HepG2 (cell line): ENCODE measurements around the gene AJUBA. TPM values are rescaled to one million over a fixed set of nuclear protein-coding genes. Genes with fewer than 3 reads are reported as not detected.

Source experiments
- BCL6 ChIP-seq: IDR thresholded peaks from 2 replicates; pipeline ENCODE4 v1.6.1; 2016; ENCODE audit warnings: missing genetic modification reagents, missing compliant biosample characterization
- DNMT3B ChIP-seq: conservative IDR thresholded peaks from 2 replicates; pipeline ENCODE4 v1.6.1; 2016; ENCODE audit warnings: missing biosample characterization, control low read depth
- FOXA1 ChIP-seq, 2 experiments: fragments of 450-650 bp in 1 of 2; sonication (generic) in 1 of 2; formaldehyde crosslinking in 1 of 2; IDR thresholded peaks; 2 replicates each; pipeline versions ENCODE4 v1.4.0 to v1.6.1; 2016 to 2020; ENCODE audit warnings: missing genetic modification reagents in 1 of 2
- FOXA3 ChIP-seq: IDR thresholded peaks from 2 replicates; pipeline ENCODE4 v1.6.1; 2016; ENCODE audit warnings: missing genetic modification reagents, missing compliant biosample characterization
- GLI4 ChIP-seq: sonication (generic); formaldehyde crosslinking; IDR thresholded peaks from 2 replicates; pipeline ENCODE4 v1.5.1; 2020; ENCODE audit warnings: missing genetic modification reagents, mild to moderate bottlenecking, moderate library complexity, borderline replicate concordance
- HOXA3 ChIP-seq: sonication (generic); formaldehyde crosslinking; IDR thresholded peaks from 2 replicates; pipeline ENCODE4 v1.5.0; 2020; ENCODE audit warnings: missing genetic modification reagents
- MED8 ChIP-seq: sonication (generic); formaldehyde crosslinking; IDR thresholded peaks from 2 replicates; pipeline ENCODE4 v1.8.1; 2023; ENCODE audit warnings: mild to moderate bottlenecking, missing genetic modification reagents; ENCODE audit not compliant: insufficient replicate concordance
- NCOA1 ChIP-seq: sonication (generic); formaldehyde crosslinking; IDR thresholded peaks from 2 replicates; pipeline ENCODE4 v1.9.0; 2021; ENCODE audit warnings: missing genetic modification reagents
- NFIC ChIP-seq: IDR thresholded peaks from 2 replicates; pipeline ENCODE4 v1.6.1; 2012; ENCODE audit warnings: mild to moderate bottlenecking, low read length, inconsistent platforms
- NFYB ChIP-seq: sonication (generic); formaldehyde crosslinking; IDR thresholded peaks from 2 replicates; pipeline ENCODE4 v1.4.0; 2020; ENCODE audit warnings: missing genetic modification reagents
- PHF8 ChIP-seq: sonication (generic); formaldehyde crosslinking; IDR thresholded peaks from 2 replicates; pipeline ENCODE4 v1.5.0; 2020; ENCODE audit warnings: missing genetic modification reagents
- POGZ ChIP-seq: sonication (generic); formaldehyde crosslinking; IDR thresholded peaks from 2 replicates; pipeline ENCODE4 v1.4.0; 2020; ENCODE audit warnings: mild to moderate bottlenecking, missing genetic modification reagents
- XRCC5 ChIP-seq: fragments of 200-400 bp; formaldehyde crosslinking; optimal IDR thresholded peaks from 2 replicates; pipeline ENCODE3; 2017; ENCODE audit warnings: mild to moderate bottlenecking, low read length
- YEATS4 ChIP-seq: sonication (generic); formaldehyde crosslinking; IDR thresholded peaks from 2 replicates; pipeline ENCODE4 v1.4.0; 2020; ENCODE audit warnings: missing genetic modification reagents, borderline replicate concordance
- ZNF644 ChIP-seq: IDR thresholded peaks from 2 replicates; pipeline ENCODE4 v1.6.1; 2016; ENCODE audit warnings: low read depth
- polyA plus RNA-seq, 8 experiments: library from polyadenylated mRNA; depleted of rRNA in 3 of 8; stranded (reverse) in 7 of 8; unstranded in 1 of 8; fragments of >200 nt; fragmentation: Illumina TruSeq in 4 of 8; extraction: Trizol in 4 of 8; gene quantifications; 2 replicates each; pipeline versions ENCODE4 v1.2.1 to v1.2.3, GENCODE V29; 2011 to 2016; ENCODE audit warnings: low read depth in 4 of 8, missing spikeins in 1 of 8, mixed read lengths in 1 of 8; ENCODE audit not compliant: insufficient read depth in 1 of 8
- total RNA-seq, 5 experiments: library from RNA; depleted of rRNA; stranded (reverse); fragments of >200 nt; fragmentation: Illumina TruSeq; extraction: Trizol; gene quantifications; 2 replicates each; pipeline ENCODE4 v1.2.3, GENCODE V29; 2016; ENCODE audit warnings: low read depth in 1 of 5
- TF ChIP-seq, protein P1 (sequence below): sonication (generic); formaldehyde crosslinking; IDR thresholded peaks from 2 replicates; pipeline ENCODE4 v1.8.1; 2023; ENCODE audit warnings: mild to moderate bottlenecking, moderate library complexity, missing genetic modification reagents
- TF ChIP-seq, protein P2 (sequence below): sonication (generic); formaldehyde crosslinking; IDR thresholded peaks from 2 replicates; pipeline ENCODE4 v1.4.0; 2020; ENCODE audit warnings: missing genetic modification reagents
- TF ChIP-seq, protein P3 (sequence below): sonication (generic); formaldehyde crosslinking; IDR thresholded peaks from 2 replicates; pipeline ENCODE4 v1.5.1; 2020; ENCODE audit warnings: missing genetic modification reagents, mild to moderate bottlenecking, borderline replicate concordance
- TF ChIP-seq, protein P4 (sequence below): sonication (generic); formaldehyde crosslinking; IDR thresholded peaks from 2 replicates; pipeline ENCODE4 v1.8.0; 2022; ENCODE audit warnings: mild to moderate bottlenecking, missing genetic modification reagents, borderline replicate concordance

The AJUBA gene
- total and polyA plus RNA-seq, 2 of the 13 experiments (the other 11 are each of a cell fraction or from before 2014, with no cell fraction given) = 157 to 241 TPM

GRCh38 chr14:23009483-23009938 lies 27.2 kb upstream of the AJUBA start (continued):
- TF ChIP-seq GLI4 (CRISPR knock-in tag) (no peak), FOXA3 (CRISPR knock-in tag) (0 out of 2 replicates have a peak, but pooled peaks have one; percentile 3), POGZ (CRISPR knock-in tag) (0 out of 2 replicates have a peak, but pooled peaks have one; percentile 3), FOXA1 (IDR thresholded peaks at IDR 0.05) (no peak), FOXA1 (CRISPR knock-in tag; IDR thresholded peaks at IDR 0.05) (no peak), HOXA3 (CRISPR knock-in tag) (no peak), PHF8 (CRISPR knock-in tag) (no peak), BCL6 (CRISPR knock-in tag) (no peak), NCOA1 (no peak), YEATS4 (no peak), NFIC (peak; percentile 45; the same call in 1 of the 2 replicates), DNMT3B (CRISPR knock-in tag) (peak; percentile 81; the same call in 1 of the 2 replicates), XRCC5 (no peak), ZNF644 (CRISPR knock-in tag) (no peak), MED8 (no peak), NFYB (CRISPR knock-in tag) (no peak)
- TF ChIP-seq, protein P1, sequence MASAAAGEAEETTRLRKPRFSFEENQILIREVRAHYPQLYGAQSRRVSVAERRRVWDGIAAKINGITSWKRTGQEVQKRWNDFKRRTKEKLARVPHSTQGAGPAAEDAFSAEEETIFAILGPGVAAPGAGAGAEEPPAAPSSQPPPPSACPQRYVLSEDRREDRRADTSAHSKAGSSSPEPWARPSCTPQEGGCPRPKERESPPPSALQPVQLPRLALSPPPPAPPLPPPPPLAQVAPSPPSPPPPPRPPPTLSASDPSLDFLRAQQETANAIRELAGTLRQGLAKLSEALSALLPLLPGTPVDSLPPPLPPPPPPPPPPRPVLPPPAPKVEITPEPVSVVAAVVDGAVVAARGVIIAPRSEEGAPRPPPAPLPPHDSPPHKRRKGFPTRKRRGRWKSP (CRISPR knock-in tag) = no peak
- TF ChIP-seq, protein P2, sequence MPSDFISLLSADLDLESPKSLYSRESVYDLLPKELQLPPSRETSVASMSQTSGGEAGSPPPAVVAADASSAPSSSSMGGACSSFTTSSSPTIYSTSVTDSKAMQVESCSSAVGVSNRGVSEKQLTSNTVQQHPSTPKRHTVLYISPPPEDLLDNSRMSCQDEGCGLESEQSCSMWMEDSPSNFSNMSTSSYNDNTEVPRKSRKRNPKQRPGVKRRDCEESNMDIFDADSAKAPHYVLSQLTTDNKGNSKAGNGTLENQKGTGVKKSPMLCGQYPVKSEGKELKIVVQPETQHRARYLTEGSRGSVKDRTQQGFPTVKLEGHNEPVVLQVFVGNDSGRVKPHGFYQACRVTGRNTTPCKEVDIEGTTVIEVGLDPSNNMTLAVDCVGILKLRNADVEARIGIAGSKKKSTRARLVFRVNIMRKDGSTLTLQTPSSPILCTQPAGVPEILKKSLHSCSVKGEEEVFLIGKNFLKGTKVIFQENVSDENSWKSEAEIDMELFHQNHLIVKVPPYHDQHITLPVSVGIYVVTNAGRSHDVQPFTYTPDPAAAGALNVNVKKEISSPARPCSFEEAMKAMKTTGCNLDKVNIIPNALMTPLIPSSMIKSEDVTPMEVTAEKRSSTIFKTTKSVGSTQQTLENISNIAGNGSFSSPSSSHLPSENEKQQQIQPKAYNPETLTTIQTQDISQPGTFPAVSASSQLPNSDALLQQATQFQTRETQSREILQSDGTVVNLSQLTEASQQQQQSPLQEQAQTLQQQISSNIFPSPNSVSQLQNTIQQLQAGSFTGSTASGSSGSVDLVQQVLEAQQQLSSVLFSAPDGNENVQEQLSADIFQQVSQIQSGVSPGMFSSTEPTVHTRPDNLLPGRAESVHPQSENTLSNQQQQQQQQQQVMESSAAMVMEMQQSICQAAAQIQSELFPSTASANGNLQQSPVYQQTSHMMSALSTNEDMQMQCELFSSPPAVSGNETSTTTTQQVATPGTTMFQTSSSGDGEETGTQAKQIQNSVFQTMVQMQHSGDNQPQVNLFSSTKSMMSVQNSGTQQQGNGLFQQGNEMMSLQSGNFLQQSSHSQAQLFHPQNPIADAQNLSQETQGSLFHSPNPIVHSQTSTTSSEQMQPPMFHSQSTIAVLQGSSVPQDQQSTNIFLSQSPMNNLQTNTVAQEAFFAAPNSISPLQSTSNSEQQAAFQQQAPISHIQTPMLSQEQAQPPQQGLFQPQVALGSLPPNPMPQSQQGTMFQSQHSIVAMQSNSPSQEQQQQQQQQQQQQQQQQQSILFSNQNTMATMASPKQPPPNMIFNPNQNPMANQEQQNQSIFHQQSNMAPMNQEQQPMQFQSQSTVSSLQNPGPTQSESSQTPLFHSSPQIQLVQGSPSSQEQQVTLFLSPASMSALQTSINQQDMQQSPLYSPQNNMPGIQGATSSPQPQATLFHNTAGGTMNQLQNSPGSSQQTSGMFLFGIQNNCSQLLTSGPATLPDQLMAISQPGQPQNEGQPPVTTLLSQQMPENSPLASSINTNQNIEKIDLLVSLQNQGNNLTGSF (CRISPR knock-in tag) = no peak
- TF ChIP-seq, protein P3, sequence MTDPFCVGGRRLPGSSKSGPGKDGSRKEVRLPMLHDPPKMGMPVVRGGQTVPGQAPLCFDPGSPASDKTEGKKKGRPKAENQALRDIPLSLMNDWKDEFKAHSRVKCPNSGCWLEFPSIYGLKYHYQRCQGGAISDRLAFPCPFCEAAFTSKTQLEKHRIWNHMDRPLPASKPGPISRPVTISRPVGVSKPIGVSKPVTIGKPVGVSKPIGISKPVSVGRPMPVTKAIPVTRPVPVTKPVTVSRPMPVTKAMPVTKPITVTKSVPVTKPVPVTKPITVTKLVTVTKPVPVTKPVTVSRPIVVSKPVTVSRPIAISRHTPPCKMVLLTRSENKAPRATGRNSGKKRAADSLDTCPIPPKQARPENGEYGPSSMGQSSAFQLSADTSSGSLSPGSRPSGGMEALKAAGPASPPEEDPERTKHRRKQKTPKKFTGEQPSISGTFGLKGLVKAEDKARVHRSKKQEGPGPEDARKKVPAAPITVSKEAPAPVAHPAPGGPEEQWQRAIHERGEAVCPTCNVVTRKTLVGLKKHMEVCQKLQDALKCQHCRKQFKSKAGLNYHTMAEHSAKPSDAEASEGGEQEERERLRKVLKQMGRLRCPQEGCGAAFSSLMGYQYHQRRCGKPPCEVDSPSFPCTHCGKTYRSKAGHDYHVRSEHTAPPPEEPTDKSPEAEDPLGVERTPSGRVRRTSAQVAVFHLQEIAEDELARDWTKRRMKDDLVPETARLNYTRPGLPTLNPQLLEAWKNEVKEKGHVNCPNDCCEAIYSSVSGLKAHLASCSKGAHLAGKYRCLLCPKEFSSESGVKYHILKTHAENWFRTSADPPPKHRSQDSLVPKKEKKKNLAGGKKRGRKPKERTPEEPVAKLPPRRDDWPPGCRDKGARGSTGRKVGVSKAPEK (CRISPR knock-in tag) = no peak
- TF ChIP-seq, protein P4, sequence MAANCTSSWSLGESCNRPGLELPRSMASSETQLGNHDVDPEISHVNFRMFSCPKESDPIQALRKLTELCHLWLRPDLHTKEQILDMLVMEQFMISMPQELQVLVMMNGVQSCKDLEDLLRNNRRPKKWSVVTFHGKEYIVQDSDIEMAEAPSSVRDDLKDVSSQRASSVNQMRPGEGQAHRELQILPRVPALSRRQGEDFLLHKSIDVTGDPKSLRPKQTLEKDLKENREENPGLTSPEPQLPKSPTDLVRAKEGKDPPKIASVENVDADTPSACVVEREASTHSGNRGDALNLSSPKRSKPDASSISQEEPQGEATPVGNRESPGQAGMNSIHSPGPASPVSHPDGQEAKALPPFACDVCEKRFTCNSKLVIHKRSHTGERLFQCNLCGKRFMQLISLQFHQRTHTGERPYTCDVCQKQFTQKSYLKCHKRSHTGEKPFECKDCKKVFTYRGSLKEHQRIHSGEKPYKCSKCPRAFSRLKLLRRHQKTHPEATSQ (CRISPR knock-in tag) = no peak
